ENCODE measurements around the gene RSL24D1.
A peak's percentile ranks its signal among the peaks of the same experiment; 100 is the strongest.

The RSL24D1 gene

GRCh38 chr15:55220606-55221005 lies 23.9 kb upstream of the RSL24D1 start:
- Histone ChIP-seq H3F3A (ENCODE audit: low read depth) (peaks cover 13% of the 10 kb centered on the region; the same call in 1 of the 2 replicates), H3K4me3 (ENCODE audit: low read length, poor library complexity, severe bottlenecking) (peak overlapping the region; percentile 35), H3K27me3 (ENCODE audit: insufficient read depth, low read length, poor library complexity, severe bottlenecking) (no peaks in the 10 kb centered on the region), H3K9me3 (ENCODE audit: insufficient read depth, low read depth, low read length) (no peaks in the 10 kb centered on the region), H3K79me2 (ENCODE audit: insufficient read depth, low read length) (no peaks in the 10 kb centered on the region), H4K20me1 (ENCODE audit: insufficient read depth, low read length, poor library complexity, severe bottlenecking) (no peaks in the 10 kb centered on the region), H3K36me3 (ENCODE audit: insufficient read depth, low read length) (peaks cover 34% of the 10 kb centered on the region; the same call in 1 of the 2 replicates), H3K9ac (ENCODE audit: low read depth, low read length, poor library complexity, severe bottlenecking) (peak overlapping the region; percentile 21), H3K9me2 (replicated peaks; ENCODE audit: low read depth, low read length) (no peaks in the 10 kb centered on the region), H3K4me1 (ENCODE audit: insufficient read depth, low read length, poor library complexity, severe bottlenecking) (peaks cover 58% of the 10 kb centered on the region), H2AFZ (ENCODE audit: low read length) (no peak overlapping the region), H3K4me2 (ENCODE audit: low read depth, low read length, poor library complexity, severe bottlenecking) (peak overlapping the region; percentile 68)
- TF ChIP-seq EZH2phosphoT487 (IDR thresholded peaks at IDR 0.05; ENCODE audit: borderline replicate concordance) (no peak), CTCF (conservative IDR thresholded peaks at IDR 0.05; ENCODE audit: low read length) (no peak)

- H4K20me1 ChIP-seq (ENCODE audit: insufficient read depth, low read length, poor library complexity, severe bottlenecking), result no peaks in the 10 kb centered on the region
- no peak for TF ChIP-seq EZH2phosphoT487 (IDR thresholded peaks at IDR 0.05; ENCODE audit: borderline replicate concordance)
- no peak for TF ChIP-seq CTCF (conservative IDR thresholded peaks at IDR 0.05; ENCODE audit: low read length)
- peaks cover 24% of the 10 kb centered on the region; the same call in 1 of the 2 replicates for H3K36me3 ChIP-seq (ENCODE audit: insufficient read depth, low read length)
- H3K79me2 ChIP-seq (ENCODE audit: insufficient read depth, low read length), result no peaks in the 10 kb centered on the region
- no peak overlapping the region for H3K9ac ChIP-seq (ENCODE audit: low read depth, low read length, poor library complexity, severe bottlenecking)
- H3K4me2 ChIP-seq (ENCODE audit: low read depth, low read length, poor library complexity, severe bottlenecking), result no peak overlapping the region
- peaks cover 11% of the 10 kb centered on the region; the same call in 1 of the 2 replicates for H3F3A ChIP-seq (ENCODE audit: low read depth)
- H3K27me3 ChIP-seq (ENCODE audit: insufficient read depth, low read length, poor library complexity, severe bottlenecking), result no peaks in the 10 kb centered on the region
- no peaks in the 10 kb centered on the region for H3K9me2 ChIP-seq (replicated peaks; ENCODE audit: low read depth, low read length)
- no peaks in the 10 kb centered on the region for H3K9me3 ChIP-seq (ENCODE audit: insufficient read depth, low read depth, low read length)
- H3K4me3 ChIP-seq (ENCODE audit: low read length, poor library complexity, severe bottlenecking), result no peak overlapping the region
- no peak overlapping the region for H2AFZ ChIP-seq (ENCODE audit: low read length)
- peaks cover 33% of the 10 kb centered on the region for H3K4me1 ChIP-seq (ENCODE audit: insufficient read depth, low read length, poor library complexity, severe bottlenecking)
Measured at GRCh38 chr15:55218056-55218455, 21.3 kb upstream of the RSL24D1 start.

- TF ChIP-seq EZH2phosphoT487 (IDR thresholded peaks at IDR 0.05; ENCODE audit: borderline replicate concordance), result no peak
- no peak for TF ChIP-seq CTCF (conservative IDR thresholded peaks at IDR 0.05; ENCODE audit: low read length)
- H3K9me2 ChIP-seq (replicated peaks; ENCODE audit: low read depth, low read length), result no peaks in the 10 kb centered on the region
- H4K20me1 ChIP-seq (ENCODE audit: insufficient read depth, low read length, poor library complexity, severe bottlenecking), result no peaks in the 10 kb centered on the region
- no peaks in the 10 kb centered on the region for H3K27me3 ChIP-seq (ENCODE audit: insufficient read depth, low read length, poor library complexity, severe bottlenecking)
- H3K9me3 ChIP-seq (ENCODE audit: insufficient read depth, low read depth, low read length), result no peaks in the 10 kb centered on the region
- H3F3A ChIP-seq (ENCODE audit: low read depth), result no peaks in the 10 kb centered on the region
- no peak overlapping the region for H3K9ac ChIP-seq (ENCODE audit: low read depth, low read length, poor library complexity, severe bottlenecking)
- H3K4me3 ChIP-seq (ENCODE audit: low read length, poor library complexity, severe bottlenecking), result no peak overlapping the region
- H2AFZ ChIP-seq (ENCODE audit: low read length), result no peak overlapping the region
- no peak overlapping the region for H3K4me2 ChIP-seq (ENCODE audit: low read depth, low read length, poor library complexity, severe bottlenecking)
- peaks cover 22% of the 10 kb centered on the region for H3K36me3 ChIP-seq (ENCODE audit: insufficient read depth, low read length)
- no peaks in the 10 kb centered on the region for H3K79me2 ChIP-seq (ENCODE audit: insufficient read depth, low read length)
- no peaks in the 10 kb centered on the region for H3K4me1 ChIP-seq (ENCODE audit: insufficient read depth, low read length, poor library complexity, severe bottlenecking)
Measured at GRCh38 chr15:55204464-55204863, 7.7 kb upstream of the RSL24D1 start.

Measured in Loucy (cell line).